GM23338 (cell line): Measurements from ENCODE around the gene NEB. TPM values are rescaled to one million over a fixed set of nuclear protein-coding genes. Genes with fewer than 3 reads are reported as not detected.

Experiments used
- ATAC-seq: fragments of 200-7000 bp; cut with Tn5 transposase; 3 replicates; pipeline ENCODE4 v1.9.1; 2020
- DNase-seq: peaks from one replicate; pipeline ENCODE4 v3.0.0-alpha.2; 2015; ENCODE audit warnings: low spot score
- H2AFZ ChIP-seq: fragments of 200-600 bp; sonication (generic); 2 replicates; pipeline ENCODE4 v1.8.0; 2016; ENCODE audit warnings: antibody characterized with exemption, mild to moderate bottlenecking, moderate library complexity
- H3F3A ChIP-seq: fragments of 200-600 bp; sonication (generic); replicated peaks from 2 replicates; pipeline ENCODE4 v1.8.0; 2017; ENCODE audit warnings: antibody characterized with exemption, mixed run types, low read depth
- H3K27ac ChIP-seq: fragments of 200-600 bp; sonication (generic); 2 replicates; pipeline ENCODE4 v1.6.1; 2016; ENCODE audit warnings: low read depth
- H3K27me3 ChIP-seq: fragments of 200-600 bp; sonication (generic); 2 replicates; pipeline ENCODE4 v1.8.0; 2016; ENCODE audit warnings: mild to moderate bottlenecking, mixed run types, moderate library complexity; ENCODE audit not compliant: insufficient read depth
- H3K36me3 ChIP-seq: fragments of 200-600 bp; sonication (generic); 2 replicates; pipeline ENCODE4 v1.8.0; 2016; ENCODE audit warnings: mild to moderate bottlenecking; ENCODE audit not compliant: insufficient read depth
- H3K4me1 ChIP-seq: fragments of 200-600 bp; sonication (generic); 2 replicates; pipeline ENCODE4 v1.8.0; 2016; ENCODE audit warnings: mild to moderate bottlenecking, moderate library complexity; ENCODE audit not compliant: insufficient read depth
- H3K4me2 ChIP-seq: fragments of 200-600 bp; sonication (generic); 2 replicates; pipeline ENCODE4 v1.7.1; 2017; ENCODE audit warnings: mixed run types
- H3K4me3 ChIP-seq: fragments of 200-600 bp; sonication (generic); 2 replicates; pipeline ENCODE4 v1.6.1; 2016; ENCODE audit warnings: mixed run types
- H3K79me2 ChIP-seq: fragments of 200-600 bp; sonication (generic); replicated peaks from 2 replicates; pipeline ENCODE4 v1.8.0; 2017; ENCODE audit warnings: mild to moderate bottlenecking; ENCODE audit not compliant: insufficient read depth
- H3K9me2 ChIP-seq: fragments of 200-600 bp; sonication (generic); 2 replicates; pipeline ENCODE4 v1.8.0; 2017; ENCODE audit not compliant: insufficient read depth
- H4K20me1 ChIP-seq: fragments of 200-600 bp; sonication (generic); replicated peaks from 2 replicates; pipeline ENCODE4 v1.8.0; 2017; ENCODE audit warnings: mild to moderate bottlenecking; ENCODE audit not compliant: insufficient read depth
- H3K27ac Mint-ChIP-seq: 2 replicates; pipeline ENCODE4 v1.8.0; 2020; ENCODE audit warnings: inconsistent platforms, mild to moderate bottlenecking, moderate library complexity, mixed read lengths
- H3K27me3 Mint-ChIP-seq: 3 replicates; pipeline ENCODE4 v1.8.0; 2022; ENCODE audit warnings: low read depth, mild to moderate bottlenecking, moderate library complexity, mixed read lengths, inconsistent platforms; ENCODE audit not compliant: insufficient read depth, poor library complexity
- H3K36me3 Mint-ChIP-seq: 3 replicates; pipeline ENCODE4 v1.8.0; 2021; ENCODE audit warnings: low read depth, mild to moderate bottlenecking, inconsistent platforms, moderate library complexity, mixed read lengths
- H3K4me1 Mint-ChIP-seq: 3 replicates; pipeline ENCODE4 v1.8.0; 2020; ENCODE audit warnings: mild to moderate bottlenecking, inconsistent platforms, mixed read lengths
- H3K4me3 Mint-ChIP-seq: 3 replicates; pipeline ENCODE4 v1.8.0; 2021; ENCODE audit warnings: moderate library complexity, mild to moderate bottlenecking, inconsistent platforms, mixed read lengths
- H3K9me3 Mint-ChIP-seq: 3 replicates; pipeline ENCODE4 v1.8.0; 2020; ENCODE audit warnings: moderate library complexity, mild to moderate bottlenecking, inconsistent platforms, mixed read lengths
- ETS1 ChIP-seq: IDR thresholded peaks from 2 replicates; pipeline ENCODE4 v1.6.1; 2016; ENCODE audit warnings: antibody characterized with exemption
- EZH2phosphoT487 ChIP-seq: fragments of 200-600 bp; sonication (generic); IDR thresholded peaks from one replicate; pipeline ENCODE4 v1.8.1; 2018; ENCODE audit warnings: antibody characterized with exemption; ENCODE audit not compliant: unreplicated experiment
- REST ChIP-seq: IDR thresholded peaks from one replicate; pipeline ENCODE4 v1.6.1; 2018; ENCODE audit warnings: antibody characterized with exemption; ENCODE audit not compliant: unreplicated experiment
- ZNF462 ChIP-seq: fragments of 250-450 bp; sonication (Bioruptor Pico); IDR thresholded peaks from 2 replicates; pipeline ENCODE4 v1.5.0; 2020; ENCODE audit warnings: mild to moderate bottlenecking, moderate library complexity
- polyA plus RNA-seq: library from polyadenylated mRNA; unstranded; fragments of >200 nt; fragmentation: Nextera tagmentation; extraction: Ambion mirVana; gene quantifications from 2 replicates; pipeline ENCODE4 v1.2.1, GENCODE V29; 2016
- total RNA-seq: library from RNA; depleted of rRNA; stranded (reverse); fragments of >200 nt; shearing (Covaris generic); gene quantifications from 2 replicates; pipeline ENCODE4 v1.2.3, GENCODE V29; 2014

NEB gene
- total and polyA plus RNA-seq, 2 experiments from 2014 or later, result 6.2 to 13.7 TPM

- TF ChIP-seq ZNF462 (CRISPR knock-in tag) (no peak), REST (no peak), ETS1 (no peak)
Observed at GRCh38 chr2:151525821-151526373, 208.4 kb downstream of the NEB start (continued).

GRCh38 chr2:151523850-151524249, 210.4 kb downstream of the NEB start:
- no peaks in the 10 kb centered on the region for H3K27me3 ChIP-seq
- H3F3A ChIP-seq, result no peaks in the 10 kb centered on the region
- DNase-seq, result no peak
- H3K36me3 Mint-ChIP-seq, result no peaks in the 10 kb centered on the region
- peaks cover 6% of the 10 kb centered on the region for H3K4me1 Mint-ChIP-seq
- H3K36me3 ChIP-seq, result no peaks in the 10 kb centered on the region
- H2AFZ ChIP-seq, result no peak overlapping the region
- H3K4me1 ChIP-seq, result peaks cover 7% of the 10 kb centered on the region
- no peak for ATAC-seq
- H3K27me3 Mint-ChIP-seq, result no peaks in the 10 kb centered on the region
- peaks cover 4% of the 10 kb centered on the region; the same call in 1 of the 2 replicates for H3K9me2 ChIP-seq
- no peaks in the 10 kb centered on the region for H3K9me3 Mint-ChIP-seq
- H4K20me1 ChIP-seq, result no peaks in the 10 kb centered on the region
- no peak overlapping the region for H3K27ac Mint-ChIP-seq
- no peaks in the 10 kb centered on the region for H3K79me2 ChIP-seq
- no peak overlapping the region for H3K4me3 ChIP-seq
- no peak overlapping the region for H3K27ac ChIP-seq
- H3K4me2 ChIP-seq, result no peak overlapping the region
- H3K4me3 Mint-ChIP-seq, result no peak overlapping the region
- no peak for TF ChIP-seq EZH2phosphoT487
